ENCODE data around the gene BCO2.
"Not testable (repeated sequence)": the region's sequence is repeated elsewhere in the genome, so short reads cannot be mapped to it uniquely, and the experiment has no call there.

Gene BCO2

DNA sequence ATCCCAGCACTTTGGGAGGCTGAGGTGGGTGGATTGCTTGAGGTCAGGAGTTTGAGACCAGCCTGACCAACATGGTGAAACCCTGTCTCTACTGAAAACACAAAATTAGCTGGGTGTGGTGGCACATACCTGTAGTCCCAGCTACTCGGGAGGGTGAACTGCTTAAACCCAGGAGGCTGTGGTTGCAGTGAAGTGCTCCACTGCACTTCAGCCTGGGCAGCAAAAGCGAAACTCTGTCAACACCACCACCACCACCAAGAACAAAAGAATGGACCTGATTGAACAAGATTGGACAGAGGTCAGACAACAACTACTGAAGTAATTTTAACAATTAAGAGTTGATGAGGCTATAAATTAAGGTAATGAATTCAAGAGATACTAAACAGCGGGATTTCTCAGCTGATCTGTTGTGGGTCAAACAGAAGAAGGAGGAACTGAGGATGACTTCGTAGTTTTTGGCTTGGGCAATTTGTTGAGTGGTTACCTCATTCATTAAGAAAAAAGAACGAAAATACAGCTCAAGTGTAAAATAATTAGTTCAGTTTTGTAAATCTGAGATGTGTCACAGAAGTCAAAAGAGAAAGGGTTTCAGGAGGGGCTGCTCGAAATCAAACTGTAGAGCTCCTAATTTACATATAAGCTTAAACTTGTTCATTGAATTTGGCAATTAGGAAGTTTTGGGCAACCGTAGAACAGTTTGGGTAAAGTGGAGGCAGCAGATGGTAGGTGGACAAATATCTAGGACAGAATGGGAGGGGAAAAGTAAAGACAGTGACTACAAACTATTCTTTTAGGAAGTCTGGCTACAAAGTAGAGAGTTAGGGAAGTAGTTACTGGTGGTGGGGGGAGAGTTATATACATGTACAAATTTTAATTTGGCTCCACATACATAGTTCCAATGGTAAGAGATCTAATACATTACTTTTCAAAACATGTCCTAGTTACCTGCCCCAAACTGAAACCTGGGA lies 15.9 kb upstream of the BCO2 start:
- Histone ChIP-seq H3K4me3 (ENCODE audit: low read depth, low read length) (no peak overlapping the region), H3K9ac (ENCODE audit: low read length) (no peak overlapping the region), H3K27ac (ENCODE audit: low read depth, low read length) (no peak overlapping the region), H3K9me3 (ENCODE audit: control insufficient read depth, insufficient read depth, low read depth, low read length) (no peaks in the 10 kb centered on the region), H3K36me3 (ENCODE audit: control insufficient read depth, insufficient read depth, low read length) (no peaks in the 10 kb centered on the region), H3K4me1 (ENCODE audit: control insufficient read depth, insufficient read depth, low read length) (peaks cover 7% of the 10 kb centered on the region), H3K27me3 (ENCODE audit: control insufficient read depth, insufficient read depth, low read length) (no peaks in the 10 kb centered on the region)

DNA sequence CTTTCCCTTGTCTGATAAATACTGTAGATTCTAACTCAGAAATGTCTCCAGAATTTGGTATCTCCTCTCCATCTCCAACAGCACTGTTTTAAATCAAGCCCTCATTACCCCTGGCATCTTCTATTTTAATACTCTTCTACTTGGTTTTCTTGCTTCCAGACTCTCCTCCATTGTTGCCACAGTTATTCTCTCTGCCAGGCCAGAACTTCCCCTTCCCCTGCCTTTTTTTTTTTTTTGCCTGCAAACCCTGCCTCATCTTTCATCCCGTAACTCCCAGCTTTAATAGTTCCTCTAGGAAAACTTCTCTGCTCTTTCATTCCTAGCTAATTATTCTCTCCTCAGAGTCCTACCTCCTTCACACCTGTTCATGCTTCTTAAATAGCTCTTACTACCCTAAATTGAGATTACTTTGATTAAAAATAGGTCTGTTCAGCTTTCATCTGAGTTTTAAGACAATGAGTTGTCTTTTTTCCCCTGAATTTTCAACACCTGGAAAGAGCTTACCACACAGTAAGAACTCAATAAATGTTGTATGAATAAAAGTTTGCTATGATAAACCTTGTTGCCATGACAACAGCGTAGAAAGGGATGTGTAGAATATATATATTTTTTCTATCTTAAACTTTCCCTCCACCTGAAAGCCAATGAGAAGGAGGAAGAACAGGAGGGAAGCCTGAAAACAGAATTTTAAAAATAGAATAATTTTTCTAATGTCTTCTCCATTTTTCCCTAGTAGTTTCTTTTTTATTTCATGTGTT lies 15.0 kb upstream of the BCO2 start:
- Histone ChIP-seq H3K4me3 (ENCODE audit: low read depth, low read length) (no peak overlapping the region), H3K9me3 (ENCODE audit: control insufficient read depth, insufficient read depth, low read depth, low read length) (no peaks in the 10 kb centered on the region), H3K9ac (ENCODE audit: low read length) (no peak overlapping the region), H3K27ac (ENCODE audit: low read depth, low read length) (no peak overlapping the region), H3K27me3 (ENCODE audit: control insufficient read depth, insufficient read depth, low read length) (no peaks in the 10 kb centered on the region), H3K4me1 (ENCODE audit: control insufficient read depth, insufficient read depth, low read length) (peaks cover 7% of the 10 kb centered on the region), H3K36me3 (ENCODE audit: control insufficient read depth, insufficient read depth, low read length) (no peaks in the 10 kb centered on the region)

- Histone ChIP-seq H3K9me3 (ENCODE audit: control insufficient read depth, insufficient read depth, low read depth, low read length) (no peaks in the 10 kb centered on the region), H3K4me1 (ENCODE audit: control insufficient read depth, insufficient read depth, low read length) (peaks cover 7% of the 10 kb centered on the region), H3K27me3 (ENCODE audit: control insufficient read depth, insufficient read depth, low read length) (no peaks in the 10 kb centered on the region), H3K4me3 (ENCODE audit: low read depth, low read length) (no peak overlapping the region), H3K36me3 (ENCODE audit: control insufficient read depth, insufficient read depth, low read length) (no peaks in the 10 kb centered on the region), H3K27ac (ENCODE audit: low read depth, low read length) (no peak overlapping the region), H3K9ac (ENCODE audit: low read length) (no peak overlapping the region)
These were observed 14.3 kb upstream of the BCO2 start for GRCh38 chr11:112161012-112161411.

- H3K27ac ChIP-seq (ENCODE audit: low read depth, low read length); H3K4me1 ChIP-seq (ENCODE audit: control insufficient read depth, insufficient read depth, low read length); H3K27me3 ChIP-seq (ENCODE audit: control insufficient read depth, insufficient read depth, low read length); H3K9ac ChIP-seq (ENCODE audit: low read length); H3K4me3 ChIP-seq (ENCODE audit: low read depth, low read length); H3K36me3 ChIP-seq (ENCODE audit: control insufficient read depth, insufficient read depth, low read length); H3K9me3 ChIP-seq (ENCODE audit: control insufficient read depth, insufficient read depth, low read depth, low read length): not testable (repeated sequence)
These were observed 13.1 kb upstream of the BCO2 start for GRCh38 chr11:112162200-112162599.

DNA sequence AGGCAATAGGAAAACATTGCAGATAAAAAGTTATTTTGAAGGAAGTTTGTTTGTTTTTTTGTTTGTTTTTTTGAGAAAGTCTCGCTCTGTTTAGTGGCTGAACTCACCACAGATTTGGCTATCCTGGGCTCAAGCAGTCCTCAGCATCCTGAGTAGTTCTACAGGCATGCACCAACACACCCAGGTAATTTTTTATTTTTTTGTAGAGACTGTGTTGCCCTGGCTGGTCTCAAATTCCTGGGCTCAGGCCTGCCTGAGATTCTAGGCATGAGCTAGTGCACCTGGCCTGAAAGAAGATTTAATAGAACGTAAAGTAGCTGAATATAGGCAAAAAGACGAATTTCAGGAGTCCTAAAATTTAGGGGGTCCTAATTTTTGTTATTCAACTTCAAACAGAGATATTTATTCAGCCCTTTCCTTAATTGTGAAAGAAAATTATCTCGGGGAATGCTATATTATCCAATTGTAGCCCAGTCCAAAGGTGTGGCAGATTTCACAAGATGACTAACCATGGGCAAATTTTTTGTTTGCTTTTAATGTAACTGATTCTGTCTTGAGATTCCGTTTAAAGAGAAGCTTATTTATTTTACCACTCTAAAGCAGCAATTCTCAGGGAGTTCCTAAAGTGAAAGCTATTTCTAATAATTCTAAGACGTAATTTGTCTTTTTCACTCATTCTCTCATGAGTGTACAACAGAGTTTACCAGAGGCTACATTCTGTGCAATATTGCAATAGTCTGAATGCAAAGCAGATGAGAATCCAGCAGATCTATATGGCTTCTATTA lies 12.4 kb upstream of the BCO2 start:
- Histone ChIP-seq H3K27me3 (ENCODE audit: control insufficient read depth, insufficient read depth, low read length) (no peaks in the 10 kb centered on the region), H3K27ac (ENCODE audit: low read depth, low read length) (no peak overlapping the region), H3K36me3 (ENCODE audit: control insufficient read depth, insufficient read depth, low read length) (no peaks in the 10 kb centered on the region), H3K4me1 (ENCODE audit: control insufficient read depth, insufficient read depth, low read length) (peaks cover 7% of the 10 kb centered on the region), H3K4me3 (ENCODE audit: low read depth, low read length) (no peak overlapping the region), H3K9ac (ENCODE audit: low read length) (no peak overlapping the region), H3K9me3 (ENCODE audit: control insufficient read depth, insufficient read depth, low read depth, low read length) (no peaks in the 10 kb centered on the region)

DNA sequence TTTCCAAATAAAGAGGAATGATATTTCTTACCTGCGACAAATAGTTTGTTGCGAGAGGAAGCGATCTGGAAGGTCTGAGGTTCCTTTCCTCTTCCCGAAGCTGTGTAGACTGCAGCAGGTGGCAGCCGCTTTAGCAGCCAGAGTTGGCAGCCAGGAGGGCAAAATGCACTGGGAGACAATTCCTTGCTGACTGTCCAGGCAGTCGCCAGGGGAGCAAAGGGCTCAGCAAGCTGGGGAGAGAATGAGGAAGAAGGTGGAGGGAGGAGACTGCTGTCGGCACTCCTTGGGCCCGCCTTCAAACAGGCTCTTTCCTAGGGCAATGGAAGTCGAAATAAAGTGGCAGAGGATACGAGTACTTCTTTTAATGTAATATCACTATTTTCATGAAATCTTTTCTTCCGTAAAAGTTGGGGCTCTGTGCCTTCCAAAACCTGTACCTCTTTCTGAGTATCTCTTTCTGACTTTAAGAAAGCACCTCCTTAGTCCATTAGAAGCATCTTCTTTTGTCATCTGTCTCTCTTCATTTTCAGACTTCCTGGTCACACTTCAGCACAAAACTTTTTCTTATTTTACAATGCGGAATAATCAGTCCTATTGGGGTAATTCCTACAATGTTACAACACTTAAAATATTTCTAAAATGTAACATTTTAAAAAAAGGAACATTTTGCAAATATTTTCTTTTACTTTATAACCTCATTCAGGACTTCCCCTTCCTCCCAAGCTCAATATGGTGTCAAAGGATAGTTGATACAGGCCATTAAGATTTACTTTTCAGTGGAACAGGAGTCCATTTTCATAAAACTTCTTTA lies 11.2 kb upstream of the BCO2 start, which contains the start of gene IL18:
IL18 (minus strand) TSS at position 220 of the 811 bp plus-strand sequence. CDS start 9,041 bp downstream, outside the sequence.
- no peaks in the 10 kb centered on the region for H3K9me3 ChIP-seq (ENCODE audit: control insufficient read depth, insufficient read depth, low read depth, low read length)

GRCh38 chr11:112165049-112165448 lies 10.3 kb upstream of the BCO2 start:
- Histone ChIP-seq H3K36me3 (ENCODE audit: control insufficient read depth, insufficient read depth, low read length) (no peaks in the 10 kb centered on the region), H3K27ac (ENCODE audit: low read depth, low read length) (no peak overlapping the region), H3K9me3 (ENCODE audit: control insufficient read depth, insufficient read depth, low read depth, low read length) (no peaks in the 10 kb centered on the region), H3K4me3 (ENCODE audit: low read depth, low read length) (no peak overlapping the region), H3K4me1 (ENCODE audit: control insufficient read depth, insufficient read depth, low read length) (peaks cover 7% of the 10 kb centered on the region), H3K27me3 (ENCODE audit: control insufficient read depth, insufficient read depth, low read length) (no peaks in the 10 kb centered on the region), H3K9ac (ENCODE audit: low read length) (no peak overlapping the region)

More for the DNA sequence above, 11.2 kb upstream of the BCO2 start, which contains the start of gene IL18:
- H3K9ac ChIP-seq (ENCODE audit: low read length), result no peak within 1 kb of the TSS
- no peak within 1 kb of the TSS for H3K27ac ChIP-seq (ENCODE audit: low read depth, low read length)
- no peaks in the 10 kb centered on the region for H3K36me3 ChIP-seq (ENCODE audit: control insufficient read depth, insufficient read depth, low read length)
- H3K27me3 ChIP-seq (ENCODE audit: control insufficient read depth, insufficient read depth, low read length), result no peaks in the 10 kb centered on the region
- H3K4me3 ChIP-seq (ENCODE audit: low read depth, low read length), result no peak within 1 kb of the TSS
- peaks cover 7% of the 10 kb centered on the region for H3K4me1 ChIP-seq (ENCODE audit: control insufficient read depth, insufficient read depth, low read length)

DNA sequence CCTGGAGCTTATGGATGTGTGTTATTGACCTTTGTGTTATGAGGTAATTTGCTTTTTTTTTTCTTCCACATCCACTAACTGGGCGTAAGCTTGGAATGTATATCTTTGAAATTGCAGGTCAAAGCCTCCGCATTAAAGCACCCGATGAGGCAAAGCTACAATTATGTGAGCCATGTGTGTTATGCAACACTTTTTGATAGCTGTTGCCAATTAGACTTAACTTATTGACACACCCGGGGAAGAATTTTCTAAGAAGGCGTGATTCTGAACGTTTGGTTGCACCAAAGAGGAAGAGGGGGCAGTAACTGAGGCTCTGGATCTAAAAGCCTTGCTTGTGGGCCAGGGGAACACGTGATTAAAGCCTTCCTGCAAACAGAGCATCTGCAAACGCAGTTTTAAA lies 8.8 kb upstream of the BCO2 start:
- no peaks in the 10 kb centered on the region for H3K27me3 ChIP-seq (ENCODE audit: control insufficient read depth, insufficient read depth, low read length)
- no peaks in the 10 kb centered on the region for H3K9me3 ChIP-seq (ENCODE audit: control insufficient read depth, insufficient read depth, low read depth, low read length)
- no peak overlapping the region for H3K9ac ChIP-seq (ENCODE audit: low read length)
- H3K4me1 ChIP-seq (ENCODE audit: control insufficient read depth, insufficient read depth, low read length), result peaks cover 7% of the 10 kb centered on the region
- H3K27ac ChIP-seq (ENCODE audit: low read depth, low read length), result no peak overlapping the region
- H3K36me3 ChIP-seq (ENCODE audit: control insufficient read depth, insufficient read depth, low read length), result no peaks in the 10 kb centered on the region
- H3K4me3 ChIP-seq (ENCODE audit: low read depth, low read length), result no peak overlapping the region

DNA sequence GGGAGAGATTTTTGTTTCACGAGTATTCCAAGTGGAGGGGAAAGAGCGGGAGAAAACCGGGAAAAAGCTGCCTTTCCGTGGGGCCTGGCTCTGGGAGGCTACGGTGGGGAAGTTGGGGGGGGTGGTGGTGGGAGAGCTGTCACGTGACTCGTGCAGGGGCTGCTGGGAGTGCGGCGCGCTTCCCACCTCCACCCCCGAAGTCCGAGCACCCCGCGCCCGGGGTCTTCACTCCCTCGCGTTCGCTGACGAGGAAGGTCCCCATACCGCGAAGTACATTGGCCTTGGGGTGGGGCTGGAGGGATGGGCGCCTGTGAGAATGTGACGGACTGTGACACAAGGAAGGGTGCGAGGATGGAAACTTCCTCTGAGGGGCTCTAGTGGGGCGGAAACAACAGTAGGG lies 8.2 kb upstream of the BCO2 start, which contains the start of gene TEX12:
TEX12 (plus strand) TSS at position 228 of the 400 bp plus-strand sequence. CDS start 1,897 bp downstream, outside the sequence.
- peaks cover 7% of the 10 kb centered on the region for H3K4me1 ChIP-seq (ENCODE audit: control insufficient read depth, insufficient read depth, low read length)
- no peaks in the 10 kb centered on the region for H3K9me3 ChIP-seq (ENCODE audit: control insufficient read depth, insufficient read depth, low read depth, low read length)
- H3K27me3 ChIP-seq (ENCODE audit: control insufficient read depth, insufficient read depth, low read length), result no peaks in the 10 kb centered on the region
- no peak within 1 kb of the TSS for H3K27ac ChIP-seq (ENCODE audit: low read depth, low read length)
- no peaks in the 10 kb centered on the region for H3K36me3 ChIP-seq (ENCODE audit: control insufficient read depth, insufficient read depth, low read length)
- H3K4me3 ChIP-seq (ENCODE audit: low read depth, low read length), result no peak within 1 kb of the TSS
- no peak within 1 kb of the TSS for H3K9ac ChIP-seq (ENCODE audit: low read length)

GRCh38 chr11:112172362-112172994 lies 2.8 kb upstream of the BCO2 start:
- Histone ChIP-seq H3K27me3 (ENCODE audit: control insufficient read depth, insufficient read depth, low read length) (no peaks in the 10 kb centered on the region), H3K9me3 (ENCODE audit: control insufficient read depth, insufficient read depth, low read depth, low read length) (no peaks in the 10 kb centered on the region), H3K4me3 (ENCODE audit: low read depth, low read length) (no peak overlapping the region), H3K27ac (ENCODE audit: low read depth, low read length) (no peak overlapping the region), H3K4me1 (ENCODE audit: control insufficient read depth, insufficient read depth, low read length) (no peaks in the 10 kb centered on the region), H3K9ac (ENCODE audit: low read length) (no peak overlapping the region), H3K36me3 (ENCODE audit: control insufficient read depth, insufficient read depth, low read length) (no peaks in the 10 kb centered on the region)

All from HUES6 (cell line).